GM18907 (cell line): ENCODE results near the gene ST6GALNAC6.
"Not testable (repeated sequence)": the region's sequence is repeated elsewhere in the genome, so short reads cannot be mapped to it uniquely, and the experiment has no call there.

Source experiments
- ATAC-seq: cut with Tn5 transposase; IDR thresholded peaks from one replicate; pipeline ENCODE4 v1.9.1; 2021; ENCODE audit warnings: mild to moderate bottlenecking, moderate library complexity; ENCODE audit not compliant: unreplicated experiment

The ST6GALNAC6 gene

GRCh38 chr9:127860779-127861178 is 38.6 kb downstream of the ST6GALNAC6 start:
- ATAC-seq = no peak

DNA sequence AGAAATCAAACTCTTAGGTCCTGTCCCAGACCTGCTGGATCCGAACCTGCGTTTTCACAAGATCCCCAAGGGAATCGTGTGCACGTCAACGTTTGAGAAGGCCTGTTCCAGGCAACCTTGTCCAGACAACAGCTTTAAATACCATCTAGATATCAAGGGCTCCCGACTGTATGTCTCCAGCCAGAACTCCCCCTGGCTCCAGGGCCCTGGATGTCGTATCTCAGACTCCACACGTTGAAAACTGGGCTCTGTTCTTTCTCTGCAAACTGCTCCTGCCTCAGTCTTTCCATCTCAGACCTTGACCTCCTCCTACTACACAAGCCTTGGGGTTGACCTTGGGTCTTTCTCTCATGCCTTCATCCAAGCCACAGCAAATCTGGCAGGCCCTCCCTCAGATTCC is 39.1 kb downstream of the ST6GALNAC6 start:
- ATAC-seq = no peak

GRCh38 chr9:127858041-127858512 is 41.3 kb downstream of the ST6GALNAC6 start:
- ATAC-seq = no peak

- ATAC-seq = no peak
These were observed 42.1 kb downstream of the ST6GALNAC6 start for GRCh38 chr9:127857278-127857677.

DNA sequence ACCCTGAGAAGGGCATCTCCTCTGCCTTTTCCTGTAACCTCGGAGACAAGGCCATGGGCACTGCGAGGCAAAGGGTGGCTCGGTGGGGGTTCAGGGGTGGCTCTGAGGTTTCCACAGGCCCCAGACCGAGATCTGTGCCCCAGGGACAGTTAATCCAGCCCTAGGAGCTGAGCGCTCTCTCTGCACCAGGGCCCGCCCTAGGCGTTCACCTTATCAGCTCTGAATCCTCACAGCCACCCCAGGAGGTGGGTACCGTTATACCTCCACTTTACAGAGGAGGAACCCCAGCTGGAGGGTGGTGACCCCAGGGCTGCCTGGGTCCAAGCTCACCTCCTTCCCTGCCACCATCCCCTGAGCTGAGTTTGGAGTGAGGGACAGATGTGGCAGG is 42.7 kb downstream of the ST6GALNAC6 start:
- no peak for ATAC-seq

DNA sequence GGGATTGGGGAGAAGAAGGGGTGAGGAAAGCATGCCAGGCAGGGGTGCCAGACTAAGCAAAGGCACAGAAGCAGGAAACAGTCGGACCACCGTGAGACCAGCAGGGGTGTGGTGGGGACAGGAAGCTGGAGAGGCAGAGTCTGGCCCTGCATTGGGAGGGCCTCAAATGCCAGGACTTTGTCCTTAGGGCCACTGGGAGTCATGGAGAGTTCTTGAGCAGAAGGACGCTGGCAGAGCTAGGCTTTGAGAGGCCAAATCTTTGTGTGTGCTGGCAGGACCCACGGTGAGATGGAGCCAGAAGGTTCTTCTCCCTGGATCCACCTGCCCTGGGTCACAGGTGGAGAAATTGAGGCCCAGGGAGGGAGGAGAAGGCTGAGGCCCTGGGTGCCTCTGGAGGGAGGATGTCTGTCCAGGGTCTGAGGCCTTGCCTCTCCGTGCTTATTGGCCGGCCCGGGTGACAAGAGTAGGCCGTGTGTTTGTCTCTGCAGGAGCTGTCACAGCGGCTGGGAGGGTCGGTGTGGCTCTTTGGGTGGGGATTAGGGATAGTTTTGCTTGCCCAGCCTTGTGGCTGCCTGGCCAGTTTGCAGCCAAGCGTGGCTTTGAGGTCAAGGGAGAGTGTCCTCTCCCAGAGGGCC is 43.2 kb downstream of the ST6GALNAC6 start:
- ATAC-seq = no peak

DNA sequence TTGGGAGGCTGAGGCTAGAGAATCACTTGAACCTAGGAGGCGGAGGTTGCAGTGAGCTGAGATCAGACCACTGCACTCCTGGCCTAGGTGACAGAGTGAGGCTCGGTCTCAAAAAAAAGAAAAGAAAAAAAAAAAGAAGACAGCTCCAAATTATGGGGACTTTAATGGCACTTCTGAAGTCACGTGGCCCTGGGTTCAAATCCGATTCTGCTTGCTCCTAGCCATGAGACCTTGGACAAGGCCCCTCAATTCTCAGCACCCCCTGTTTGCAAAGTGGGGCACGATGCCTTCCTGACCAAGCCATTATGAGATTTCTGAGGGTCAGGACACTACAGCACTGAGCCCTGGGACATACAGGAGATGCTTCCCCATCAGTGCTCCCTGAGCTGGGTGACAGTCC is 43.9 kb downstream of the ST6GALNAC6 start:
- ATAC-seq = no peak

DNA sequence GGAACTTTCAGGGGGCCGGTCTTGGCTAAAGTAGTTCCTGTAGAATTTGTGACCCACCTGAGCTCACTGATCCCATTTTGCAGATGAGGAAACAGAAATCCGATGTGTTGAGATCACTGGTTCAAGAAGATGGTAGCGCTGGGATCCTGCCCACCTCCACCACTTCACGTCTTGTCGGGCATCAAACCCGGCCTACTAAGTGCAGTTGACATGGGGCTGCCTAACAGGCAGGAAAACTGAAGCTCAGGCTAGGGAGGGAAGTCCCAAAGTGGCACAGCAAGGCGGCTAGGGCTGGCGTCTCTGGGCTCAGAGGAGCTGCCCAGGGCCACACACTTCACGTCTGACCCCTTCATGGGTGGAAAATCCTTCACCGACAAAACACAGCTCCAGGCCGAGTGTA is 44.4 kb downstream of the ST6GALNAC6 start:
- ATAC-seq = no peak

DNA sequence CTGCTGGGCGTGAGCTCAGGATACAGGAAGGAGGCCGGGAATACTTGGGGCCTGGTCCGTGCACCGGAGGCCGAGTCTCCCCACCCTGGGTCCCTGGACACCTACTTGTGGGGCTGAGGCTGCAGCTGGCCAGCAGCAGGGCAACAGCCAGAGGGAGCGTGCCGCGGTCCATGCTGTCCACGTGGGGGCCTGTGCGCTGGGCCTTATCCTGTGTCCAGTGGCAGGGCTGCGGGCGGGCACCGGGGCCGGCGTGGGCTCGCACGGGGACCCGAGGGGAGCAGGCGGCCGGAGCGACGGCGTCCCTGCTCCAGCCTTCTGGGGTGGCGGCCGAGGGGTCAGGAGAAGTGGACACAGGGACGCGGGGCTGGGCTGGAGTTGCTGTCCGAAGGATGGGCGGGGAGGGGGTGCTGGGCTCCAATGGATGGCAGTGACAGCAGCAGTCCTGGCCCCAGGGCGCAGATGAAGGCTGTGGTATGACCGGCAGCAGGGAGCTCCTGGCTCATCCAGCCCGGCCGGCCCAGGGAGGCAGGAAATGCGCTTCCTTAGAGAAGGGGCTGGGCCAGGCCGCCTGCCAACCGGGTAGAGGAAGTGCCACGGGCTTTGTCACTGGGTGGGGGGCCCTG is 45.1 kb downstream of the ST6GALNAC6 start, which contains the start of gene ENG:
TSS of gene ENG (minus strand) at position 475 of the 623 bp plus-strand sequence. CDS start at position 172, 303 bp downstream.
- no peak for ATAC-seq

GRCh38 chr9:127853312-127854183 is 45.9 kb downstream of the ST6GALNAC6 start:
- no peak for ATAC-seq

GRCh38 chr9:127852829-127853228 is 46.6 kb downstream of the ST6GALNAC6 start:
- ATAC-seq = no peak

- ATAC-seq = no peak
These were observed 49.0 kb downstream of the ST6GALNAC6 start for GRCh38 chr9:127850286-127850830.

- ATAC-seq = no peak
These were observed 50.5 kb downstream of the ST6GALNAC6 start for GRCh38 chr9:127848756-127849504.

DNA sequence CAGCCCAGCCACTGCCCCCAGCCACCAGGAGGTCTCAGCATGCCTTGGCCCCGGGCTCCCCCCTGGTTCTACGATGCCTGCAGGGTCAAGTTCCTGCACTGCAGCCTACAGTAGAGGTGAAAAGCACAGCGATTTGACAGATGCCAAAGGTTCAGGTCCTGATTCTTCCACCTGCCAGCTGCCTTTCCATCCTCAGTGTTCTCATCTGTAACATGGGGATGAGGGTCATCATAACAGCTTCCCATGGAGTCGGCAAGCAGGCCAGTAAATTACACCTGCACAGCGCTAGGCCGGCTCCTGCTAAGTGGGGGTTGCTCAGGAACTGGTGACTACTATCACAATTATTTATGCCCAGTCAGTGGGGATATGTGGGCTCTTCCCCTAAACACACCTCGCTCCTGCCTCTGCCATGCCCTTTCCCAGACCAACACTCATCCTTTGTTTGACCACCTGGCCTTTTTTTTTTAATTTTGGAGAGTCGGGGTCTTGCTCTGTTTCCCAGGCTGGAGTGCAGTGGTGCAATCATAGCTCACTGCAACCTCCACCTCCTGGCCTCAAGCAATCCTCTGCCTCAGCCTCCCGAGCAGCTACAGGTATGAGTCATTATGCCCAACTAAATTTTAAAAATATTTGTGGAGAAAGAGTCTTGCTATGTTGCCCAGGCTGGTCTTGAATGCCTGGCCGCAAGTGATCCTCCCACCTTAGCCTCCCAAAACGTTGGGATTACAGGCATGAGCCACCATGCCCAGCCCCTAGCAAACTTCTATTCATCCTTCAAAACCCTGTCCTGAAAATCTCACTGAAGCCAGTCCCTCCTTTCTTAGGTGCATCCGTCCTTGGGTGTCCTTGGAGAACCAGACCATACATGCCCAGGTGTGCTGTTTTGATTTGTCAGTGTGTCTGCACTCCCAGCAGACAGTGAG is 51.3 kb downstream of the ST6GALNAC6 start:
- no peak for ATAC-seq

GRCh38 chr9:127847178-127847510 is 52.3 kb downstream of the ST6GALNAC6 start:
- no peak for ATAC-seq

- no peak for ATAC-seq
These were observed 52.8 kb downstream of the ST6GALNAC6 start for GRCh38 chr9:127846443-127847177.

DNA sequence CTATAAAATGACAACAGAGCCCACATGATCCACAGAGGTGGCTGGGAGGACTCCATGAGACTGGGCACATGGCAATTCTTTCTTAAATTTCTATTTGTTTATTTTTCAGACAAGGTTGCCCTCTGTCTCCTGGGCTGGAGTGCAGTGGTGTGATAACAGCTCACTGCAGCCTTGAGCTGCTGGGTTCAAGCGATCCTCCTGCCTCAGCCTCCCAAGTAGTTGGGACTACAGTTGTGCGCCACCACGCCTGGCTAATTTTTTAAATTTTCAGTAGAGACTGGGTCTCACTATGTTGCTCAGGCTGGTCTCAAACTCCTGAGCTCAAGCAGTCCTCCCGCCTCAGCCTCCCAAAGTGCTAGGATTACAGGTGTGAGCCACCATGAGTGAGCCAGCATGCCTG is 53.8 kb downstream of the ST6GALNAC6 start:
- not testable (repeated sequence) for ATAC-seq

DNA sequence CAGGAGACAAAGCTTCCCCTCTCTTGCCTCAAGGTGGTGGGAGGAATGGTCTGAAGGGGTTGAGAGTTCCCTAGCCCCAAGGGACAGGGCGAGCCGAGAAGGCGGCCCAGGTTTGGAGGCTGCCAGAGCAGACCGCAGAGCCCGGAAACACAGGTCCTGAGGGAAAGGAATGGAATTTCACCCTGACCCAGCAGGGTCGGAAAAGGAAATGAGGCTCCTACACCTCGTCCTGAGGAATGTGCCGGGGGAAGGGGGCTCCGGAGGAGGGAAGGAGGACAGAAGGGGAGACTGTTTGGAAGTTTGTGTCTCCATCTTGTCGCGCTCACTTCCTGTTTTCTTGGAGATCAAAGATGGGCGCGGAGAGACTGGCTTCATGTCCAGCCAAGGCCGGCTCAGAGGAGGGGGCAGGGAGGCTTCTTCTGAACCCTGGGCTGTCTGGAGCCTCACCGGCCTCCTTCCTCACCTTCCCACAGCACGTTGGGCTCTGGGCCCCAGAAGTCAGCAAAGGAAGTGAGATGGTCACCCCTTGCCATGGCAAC is 54.5 kb downstream of the ST6GALNAC6 start:
- no peak for ATAC-seq
